ENCODE data around the gene DSG1.

DNA sequence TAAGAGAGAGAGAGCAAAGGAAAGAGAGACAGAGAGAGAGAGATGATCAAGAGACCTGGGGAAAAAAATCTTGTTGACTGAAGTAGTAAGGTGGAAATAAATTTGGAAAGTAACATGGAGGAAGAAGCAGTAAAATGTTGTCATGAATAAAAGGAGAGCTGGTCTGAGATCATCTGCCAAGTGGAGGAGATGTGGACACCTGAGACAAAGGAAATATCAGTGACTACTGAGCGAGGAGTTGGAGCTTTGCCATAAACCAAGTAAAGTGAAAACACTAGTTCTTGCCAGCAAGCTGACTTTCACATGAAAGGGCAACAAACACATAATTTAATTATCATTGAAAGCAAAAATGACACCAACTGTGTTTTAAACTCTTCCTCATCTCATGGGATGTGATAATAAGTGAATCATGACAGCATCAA lies 49.0 kb upstream of the DSG1 start:
- no peak for TF ChIP-seq ZNF274 (IDR thresholded peaks at IDR 0.05; ENCODE audit: low read depth, low read length)
- TF ChIP-seq SUZ12 (IDR thresholded peaks at IDR 0.05; ENCODE audit: extremely low read depth, insufficient read depth, insufficient read length): no peak
